GM23248 (cell line): ENCODE data around the gene KHDRBS1.

ENCODE experiments used
- EZH2 ChIP-seq: fragments of 200-600 bp; sonication (generic); IDR thresholded peaks from 2 replicates; pipeline ENCODE4 v1.6.1; 2018; ENCODE audit warnings: antibody characterized with exemption, mild to moderate bottlenecking; ENCODE audit not compliant: insufficient read depth, poor library complexity, severe bottlenecking
- EZH2phosphoT487 ChIP-seq: fragments of 200-600 bp; sonication (generic); IDR thresholded peaks from 2 replicates; pipeline ENCODE4 v1.6.1; 2018; ENCODE audit warnings: antibody characterized with exemption, moderate library complexity, mild to moderate bottlenecking, low read depth; ENCODE audit not compliant: insufficient read depth

- TF ChIP-seq EZH2 (no peak), EZH2phosphoT487 (no peak)
Observed at GRCh38 chr1:32001863-32002262, 11.8 kb upstream of the KHDRBS1 start.
